Raji (cell line): ENCODE measurements around the gene LRRC4C.

ENCODE experiments used
- POLR2A ChIP-seq: IDR thresholded peaks from 2 replicates; pipeline ENCODE4 v1.6.1; 2011; ENCODE audit warnings: low read depth, low read length, control low read depth; ENCODE audit not compliant: insufficient read depth

The LRRC4C gene

DNA sequence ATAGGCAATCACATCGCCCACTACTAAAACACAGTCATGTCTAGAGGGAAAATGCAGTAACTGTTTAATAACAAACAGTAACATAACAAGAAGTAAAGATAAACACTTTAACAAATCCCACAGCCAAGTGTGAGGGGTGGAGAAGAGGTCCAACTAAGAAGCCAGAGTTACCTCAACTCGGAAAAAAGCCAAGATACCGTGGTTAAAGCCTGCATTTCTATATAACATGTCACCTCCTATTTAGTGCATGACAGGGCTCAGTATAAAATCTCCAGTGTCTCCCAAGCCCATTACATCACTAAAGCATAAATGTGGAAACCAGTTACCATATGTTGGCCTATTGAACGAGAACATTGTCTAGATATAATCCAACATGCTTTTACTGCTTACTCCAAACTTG, 281.7 kb downstream of the LRRC4C start:
- no peak for TF ChIP-seq POLR2A

DNA sequence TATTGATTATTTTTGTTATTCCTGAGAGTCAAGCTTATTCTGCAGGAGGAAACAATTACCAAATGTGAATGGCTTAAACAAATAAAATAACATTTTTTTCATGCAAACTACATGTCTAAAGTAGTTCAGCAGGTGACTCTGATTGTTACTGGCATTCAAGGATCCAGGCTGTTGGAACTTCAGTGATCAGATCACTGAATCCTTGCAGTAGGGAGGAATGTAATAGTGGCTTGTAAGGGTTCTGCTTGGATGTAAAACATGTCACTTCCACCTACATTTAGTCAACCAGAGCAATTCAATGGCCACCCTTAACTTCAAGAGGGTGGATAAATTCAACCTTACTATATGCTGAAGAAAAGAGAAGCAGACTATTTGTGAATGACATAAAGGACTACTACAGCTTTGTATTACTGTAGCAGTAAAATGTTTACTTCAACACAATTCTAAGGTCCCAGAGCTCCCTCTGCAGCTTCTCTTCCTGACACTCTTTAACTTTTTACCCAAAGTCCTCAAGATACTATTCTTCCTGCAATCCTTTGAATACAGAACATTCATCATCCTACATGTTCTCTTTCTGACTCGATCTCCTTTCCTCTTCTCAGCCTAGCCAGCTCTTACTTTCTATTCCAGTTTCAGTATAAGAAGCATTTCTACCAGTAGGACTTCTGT, 284.0 kb downstream of the LRRC4C start:
- no peak for TF ChIP-seq POLR2A

DNA sequence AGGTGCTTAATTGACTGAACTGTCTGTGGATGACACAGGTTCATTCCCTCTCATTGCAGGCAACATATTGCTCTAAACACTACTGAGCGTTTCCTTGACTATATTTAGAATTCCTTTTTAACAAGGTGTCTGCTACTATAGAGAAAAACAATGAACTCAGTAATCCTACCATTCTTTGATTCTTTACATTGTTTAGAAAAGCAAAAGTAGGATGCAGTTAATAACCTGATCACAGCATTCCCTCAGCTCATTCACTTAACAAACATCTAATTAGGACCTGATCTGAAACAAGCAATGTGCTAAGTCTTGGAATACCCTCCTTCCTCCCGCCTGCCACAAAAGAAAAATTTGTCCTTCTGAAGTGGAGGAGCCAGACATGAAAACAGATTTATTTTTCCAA, 313.1 kb downstream of the LRRC4C start:
- no peak for TF ChIP-seq POLR2A

- no peak for TF ChIP-seq POLR2A
These were observed 314.0 kb downstream of the LRRC4C start for GRCh38 chr11:41145420-41145819.

- TF ChIP-seq POLR2A, result no peak
These were observed 324.5 kb downstream of the LRRC4C start for GRCh38 chr11:41134971-41135370.

DNA sequence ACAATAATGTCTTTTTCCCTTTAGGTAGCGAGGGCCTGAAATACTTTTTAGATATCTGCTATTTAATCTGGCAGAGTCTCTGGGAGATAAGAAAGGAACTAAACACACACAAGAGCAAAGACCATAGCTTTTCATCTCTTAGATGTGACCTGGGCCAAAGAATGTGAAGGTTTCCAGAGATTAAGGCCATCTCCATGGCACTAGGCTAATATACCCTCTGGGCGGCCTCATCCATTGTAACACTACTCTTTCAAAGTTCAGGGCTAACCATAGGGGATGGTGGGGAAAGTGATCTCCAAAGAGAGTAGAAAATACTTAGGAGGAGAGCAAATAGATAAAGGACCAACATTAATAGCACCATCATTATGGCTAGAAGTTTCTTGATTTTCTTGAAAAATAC, 326.4 kb downstream of the LRRC4C start:
- TF ChIP-seq POLR2A, result no peak

DNA sequence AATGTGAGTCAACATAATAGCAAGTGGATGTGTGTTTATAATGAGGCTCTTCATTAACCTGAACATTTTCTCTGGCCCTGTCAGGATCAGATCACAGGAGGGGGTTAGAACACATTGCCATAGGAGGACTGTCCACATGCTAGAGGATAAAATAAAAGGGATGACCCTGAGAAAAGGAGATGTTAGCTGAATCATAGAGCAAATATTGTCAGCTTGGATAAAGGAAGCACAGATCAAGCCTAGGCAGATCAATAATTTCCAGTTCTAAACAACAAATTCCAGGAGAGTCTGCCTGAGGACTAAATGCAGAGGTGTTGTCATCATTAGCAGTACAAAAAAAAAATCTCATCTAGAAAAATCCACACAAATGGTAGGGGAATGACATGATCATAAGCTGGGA, 337.9 kb downstream of the LRRC4C start:
- TF ChIP-seq POLR2A, result no peak

DNA sequence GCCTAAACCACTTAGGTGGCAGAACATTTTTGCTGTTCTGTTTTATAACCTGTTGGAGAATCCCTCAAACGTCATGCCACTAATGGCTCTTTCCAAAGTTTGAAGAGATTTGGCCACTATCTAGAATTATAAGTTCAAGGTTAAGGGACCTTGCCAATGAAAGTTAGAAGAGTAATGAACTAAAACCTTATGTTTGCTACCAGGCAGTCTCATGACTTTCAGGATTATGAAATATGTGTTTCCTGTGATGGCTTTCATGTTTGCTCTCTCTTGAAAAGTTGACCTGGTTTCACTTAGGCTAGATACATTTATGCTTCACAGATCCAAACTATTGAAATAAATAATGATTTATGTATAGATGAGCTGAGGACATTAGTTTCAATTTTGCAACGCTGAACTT, 340.0 kb downstream of the LRRC4C start:
- no peak for TF ChIP-seq POLR2A

DNA sequence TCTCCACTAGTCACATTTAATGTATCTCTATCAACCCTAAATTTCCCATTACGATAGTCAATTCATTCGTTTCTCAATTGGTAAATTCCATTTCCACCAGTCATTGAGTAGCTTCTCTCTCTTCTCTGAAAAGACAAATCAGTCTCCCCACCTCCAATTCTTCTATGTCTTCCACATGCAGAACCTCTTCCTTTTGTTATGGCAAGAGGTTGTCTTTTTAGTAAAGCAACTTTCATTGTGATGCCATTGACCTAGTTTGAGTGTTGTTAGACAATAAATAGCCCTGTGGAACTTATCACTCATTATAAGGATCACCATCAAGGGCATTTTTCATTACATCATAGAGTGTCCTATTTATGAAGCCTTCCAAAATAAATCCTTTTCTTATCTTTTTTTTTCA, 340.9 kb downstream of the LRRC4C start:
- no peak for TF ChIP-seq POLR2A

GRCh38 chr11:41116970-41117369, 342.5 kb downstream of the LRRC4C start:
- TF ChIP-seq POLR2A, result no peak

- TF ChIP-seq POLR2A, result no peak
These were observed 344.4 kb downstream of the LRRC4C start for GRCh38 chr11:41115066-41115465.

DNA sequence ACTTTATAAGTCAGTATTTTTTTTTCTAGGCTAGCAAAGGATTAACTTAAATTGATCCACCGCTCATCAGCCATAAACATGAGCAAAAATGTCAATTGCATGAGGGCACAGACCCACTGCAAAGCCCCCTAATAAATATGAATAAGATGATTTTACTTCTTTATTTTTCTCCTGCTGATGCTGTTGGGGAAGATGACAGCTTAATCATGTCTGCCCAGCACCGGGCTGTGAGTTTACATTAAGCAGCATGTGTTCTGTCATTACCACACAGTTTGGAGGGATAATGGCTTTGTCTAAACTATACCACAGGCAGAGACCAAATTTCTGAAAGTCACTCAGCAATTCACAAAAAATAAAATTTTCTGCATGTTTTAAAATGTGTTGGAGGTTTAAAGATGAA, 346.3 kb downstream of the LRRC4C start:
- no peak for TF ChIP-seq POLR2A

- TF ChIP-seq POLR2A, result no peak
These were observed 348.9 kb downstream of the LRRC4C start for GRCh38 chr11:41110527-41110926.

- no peak for TF ChIP-seq POLR2A
These were observed 357.0 kb downstream of the LRRC4C start for GRCh38 chr11:41102471-41102870.

GRCh38 chr11:41099654-41100053, 359.8 kb downstream of the LRRC4C start:
- TF ChIP-seq POLR2A, result no peak

DNA sequence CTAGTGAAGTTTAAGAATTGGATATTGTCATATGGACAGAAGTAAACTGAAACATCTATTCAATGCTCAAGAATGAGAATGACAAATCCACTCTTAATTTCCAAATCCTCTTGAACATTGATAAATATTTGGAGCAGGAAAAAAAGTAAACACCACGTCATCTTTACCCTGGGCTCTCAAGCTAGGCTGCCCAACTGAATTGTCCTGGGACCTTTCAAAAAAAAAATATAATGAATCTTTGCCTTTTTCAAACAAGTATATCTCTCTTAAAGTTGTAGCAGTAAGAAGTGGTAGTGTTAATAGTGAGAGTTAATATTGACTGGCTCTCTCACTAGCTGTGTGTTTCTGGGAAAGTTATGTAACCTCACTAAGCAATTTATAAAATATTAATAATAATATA, 374.3 kb downstream of the LRRC4C start:
- TF ChIP-seq POLR2A, result no peak

GRCh38 chr11:41081756-41082285, 377.6 kb downstream of the LRRC4C start:
- no peak for TF ChIP-seq POLR2A
